Liver (tissue), 3 donors: Measurements from ENCODE around the gene PSMB10.

Experiments used
- CTCF ChIP-seq: fragments of 150-350 bp; IDR thresholded peaks from 2 replicates; pipeline ENCODE4 v1.5.1; 2017; ENCODE audit warnings: improper control_type of control experiment, low read depth, low read length; ENCODE audit not compliant: missing input control
- FOXA2 ChIP-seq: IDR thresholded peaks from 2 replicates; pipeline ENCODE4 v1.6.1; 2016; ENCODE audit warnings: antibody characterized with exemption
- RAD21 ChIP-seq, 2 donors: IDR thresholded peaks; 2 replicates each; pipeline ENCODE4 v1.6.1; 2016; ENCODE audit warnings: antibody characterized with exemption in 2 of 2, mild to moderate bottlenecking in 2 of 2
- RXRA ChIP-seq, 2 donors: IDR thresholded peaks; 2 replicates each; pipeline ENCODE4 v1.6.1; 2017 to 2018; ENCODE audit warnings: antibody characterized with exemption in 2 of 2, mild to moderate bottlenecking in 1 of 2
- ZBTB33 ChIP-seq: IDR thresholded peaks from 2 replicates; pipeline ENCODE4 v1.6.1; 2016; ENCODE audit warnings: antibody characterized with exemption
- TF ChIP-seq, protein P1 (sequence below): IDR thresholded peaks from 2 replicates; pipeline ENCODE4 v1.6.1; 2016; ENCODE audit warnings: antibody characterized with exemption
- TF ChIP-seq, protein P2 (sequence below): IDR thresholded peaks from 2 replicates; pipeline ENCODE4 v1.6.1; 2016; ENCODE audit warnings: antibody characterized with exemption, mild to moderate bottlenecking
- donor health status: healthy.
- donor health status: healthy.

DNA sequence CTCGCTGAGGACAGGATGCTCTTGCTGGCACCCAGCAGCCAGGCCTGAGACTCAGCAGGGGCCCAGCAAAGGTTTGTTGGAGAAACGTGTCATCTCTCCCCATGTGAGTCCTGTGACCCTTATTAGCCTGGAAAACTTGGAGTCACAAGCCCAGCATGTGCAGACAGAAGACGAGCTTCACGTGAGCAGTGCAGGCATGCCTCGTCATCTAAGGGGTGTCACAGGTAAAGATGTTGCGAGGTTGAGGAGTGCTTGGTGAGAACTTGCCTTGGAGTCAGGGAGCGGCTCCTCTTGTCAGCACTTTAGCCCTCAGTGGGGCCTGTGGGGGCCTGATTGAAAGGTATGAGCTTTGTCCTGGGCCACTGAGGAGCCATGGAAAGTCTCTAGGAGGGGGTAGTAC is 2.8 kb downstream of the PSMB10 start:
- TF ChIP-seq CTCF: no peak
- no peak for TF ChIP-seq RAD21 (IDR thresholded peaks at IDR 0.05)
- TF ChIP-seq, protein P1, sequence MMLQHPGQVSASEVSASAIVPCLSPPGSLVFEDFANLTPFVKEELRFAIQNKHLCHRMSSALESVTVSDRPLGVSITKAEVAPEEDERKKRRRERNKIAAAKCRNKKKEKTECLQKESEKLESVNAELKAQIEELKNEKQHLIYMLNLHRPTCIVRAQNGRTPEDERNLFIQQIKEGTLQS: no peak
- no peak for TF ChIP-seq RXRA (IDR thresholded peaks at IDR 0.05)
- no peak for TF ChIP-seq ZBTB33
- TF ChIP-seq, protein P2, sequence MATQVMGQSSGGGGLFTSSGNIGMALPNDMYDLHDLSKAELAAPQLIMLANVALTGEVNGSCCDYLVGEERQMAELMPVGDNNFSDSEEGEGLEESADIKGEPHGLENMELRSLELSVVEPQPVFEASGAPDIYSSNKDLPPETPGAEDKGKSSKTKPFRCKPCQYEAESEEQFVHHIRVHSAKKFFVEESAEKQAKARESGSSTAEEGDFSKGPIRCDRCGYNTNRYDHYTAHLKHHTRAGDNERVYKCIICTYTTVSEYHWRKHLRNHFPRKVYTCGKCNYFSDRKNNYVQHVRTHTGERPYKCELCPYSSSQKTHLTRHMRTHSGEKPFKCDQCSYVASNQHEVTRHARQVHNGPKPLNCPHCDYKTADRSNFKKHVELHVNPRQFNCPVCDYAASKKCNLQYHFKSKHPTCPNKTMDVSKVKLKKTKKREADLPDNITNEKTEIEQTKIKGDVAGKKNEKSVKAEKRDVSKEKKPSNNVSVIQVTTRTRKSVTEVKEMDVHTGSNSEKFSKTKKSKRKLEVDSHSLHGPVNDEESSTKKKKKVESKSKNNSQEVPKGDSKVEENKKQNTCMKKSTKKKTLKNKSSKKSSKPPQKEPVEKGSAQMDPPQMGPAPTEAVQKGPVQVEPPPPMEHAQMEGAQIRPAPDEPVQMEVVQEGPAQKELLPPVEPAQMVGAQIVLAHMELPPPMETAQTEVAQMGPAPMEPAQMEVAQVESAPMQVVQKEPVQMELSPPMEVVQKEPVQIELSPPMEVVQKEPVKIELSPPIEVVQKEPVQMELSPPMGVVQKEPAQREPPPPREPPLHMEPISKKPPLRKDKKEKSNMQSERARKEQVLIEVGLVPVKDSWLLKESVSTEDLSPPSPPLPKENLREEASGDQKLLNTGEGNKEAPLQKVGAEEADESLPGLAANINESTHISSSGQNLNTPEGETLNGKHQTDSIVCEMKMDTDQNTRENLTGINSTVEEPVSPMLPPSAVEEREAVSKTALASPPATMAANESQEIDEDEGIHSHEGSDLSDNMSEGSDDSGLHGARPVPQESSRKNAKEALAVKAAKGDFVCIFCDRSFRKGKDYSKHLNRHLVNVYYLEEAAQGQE: no peak
- no peak for TF ChIP-seq FOXA2
